CD14-positive monocyte (primary cell): ENCODE data around the gene CNTNAP2. TPM values are rescaled to one million over a fixed set of nuclear protein-coding genes. Genes with fewer than 3 reads are reported as not detected.

Source experiments
- DNase-seq, 3 donors: peaks; one replicate each; pipeline ENCODE4 v3.0.0-alpha.2; 2011 to 2022
- H2AFZ ChIP-seq: 2 replicates; pipeline ENCODE4 v1.6.0; 2012; ENCODE audit warnings: mild to moderate bottlenecking, low read depth, low read length, inconsistent platforms; ENCODE audit not compliant: insufficient read depth, poor library complexity, severe bottlenecking
- H3K27ac ChIP-seq, 2 donors: 1 replicate in 1 of 2; 2 replicates in 1 of 2; pipeline ENCODE4 v1.5.1; 2012 to 2013; ENCODE audit warnings: low read length in 2 of 2, control low read depth in 1 of 2, inconsistent platforms in 1 of 2, low read depth in 1 of 2, mild to moderate bottlenecking in 1 of 2
- H3K27me3 ChIP-seq, 2 donors: one replicate each; pipeline versions ENCODE4 v1.6.0 to v1.6.1; 2011 to 2013; ENCODE audit warnings: low read length in 2 of 2; ENCODE audit not compliant: control insufficient read depth in 2 of 2, insufficient read depth in 2 of 2
- H3K36me3 ChIP-seq, 2 donors: replicated peaks in 1 of 2; 1 replicate in 1 of 2; 2 replicates in 1 of 2; pipeline versions ENCODE4 v1.5.1 to v1.6.1; 2012 to 2013; ENCODE audit warnings: low read length in 2 of 2, control low read depth in 1 of 2, inconsistent platforms in 1 of 2, mild to moderate bottlenecking in 1 of 2; ENCODE audit not compliant: insufficient read depth in 2 of 2, control insufficient read depth in 1 of 2
- H3K4me1 ChIP-seq, 2 donors: 1 replicate in 1 of 2; 2 replicates in 1 of 2; pipeline versions ENCODE4 v1.5.1 to v1.6.1; 2012 to 2013; ENCODE audit warnings: low read length in 2 of 2, control low read depth in 1 of 2, inconsistent platforms in 1 of 2, mild to moderate bottlenecking in 1 of 2, moderate library complexity in 1 of 2; ENCODE audit not compliant: insufficient read depth in 2 of 2, control insufficient read depth in 1 of 2
- H3K4me2 ChIP-seq: replicated peaks from 2 replicates; pipeline ENCODE3; 2012; ENCODE audit warnings: low read length, moderate library complexity, mild to moderate bottlenecking; ENCODE audit not compliant: poor library complexity, severe bottlenecking; ENCODE audit errors: extremely low read depth
- H3K4me3 ChIP-seq, 3 experiments: fragments of 200-600 bp in 1 of 3; sonication (generic) in 1 of 3; replicated peaks in 1 of 3; 1 replicate in 2 of 3; 2 replicates in 1 of 3; pipeline ENCODE4 v1.5.1; 2011 to 2013; ENCODE audit warnings: low read length in 3 of 3, mild to moderate bottlenecking in 3 of 3, control low read depth in 2 of 3, low read depth in 2 of 3, inconsistent platforms in 1 of 3, moderate library complexity in 1 of 3
- H3K79me2 ChIP-seq: 2 replicates; pipeline ENCODE4 v1.6.0; 2012; ENCODE audit warnings: mild to moderate bottlenecking, control low read depth, inconsistent platforms, low read length, moderate library complexity; ENCODE audit not compliant: insufficient read depth
- H3K9ac ChIP-seq: 2 replicates; pipeline ENCODE4 v1.6.0; 2017; ENCODE audit warnings: low read length, mild to moderate bottlenecking; ENCODE audit not compliant: insufficient read depth, poor library complexity, severe bottlenecking
- H3K9me3 ChIP-seq, 2 donors: replicated peaks in 1 of 2; 1 replicate in 1 of 2; 2 replicates in 1 of 2; pipeline versions ENCODE4 v1.5.1 to v1.6.1; 2012 to 2013; ENCODE audit warnings: low read length in 2 of 2, control low read depth in 1 of 2; ENCODE audit not compliant: control insufficient read depth in 1 of 2, insufficient read depth in 1 of 2
- H4K20me1 ChIP-seq: 2 replicates; pipeline ENCODE4 v1.6.0; 2012; ENCODE audit warnings: mild to moderate bottlenecking, low read length, control low read depth, moderate library complexity; ENCODE audit not compliant: insufficient read depth
- H3K27ac Mint-ChIP-seq, 7 donors: one replicate each; pipeline ENCODE4 v1.8.0; 2020; ENCODE audit warnings: mild to moderate bottlenecking in 7 of 7, mixed read lengths in 7 of 7, moderate library complexity in 6 of 7, inconsistent platforms in 2 of 7
- H3K27me3 Mint-ChIP-seq, 3 donors: one replicate each; pipeline ENCODE4 v1.8.0; 2021 to 2022; ENCODE audit warnings: low read depth in 3 of 3, mild to moderate bottlenecking in 3 of 3, mixed read lengths in 3 of 3, moderate library complexity in 3 of 3, inconsistent platforms in 1 of 3
- H3K36me3 Mint-ChIP-seq, 2 donors: one replicate each; pipeline ENCODE4 v1.8.0; 2020; ENCODE audit warnings: mixed read lengths in 2 of 2, inconsistent platforms in 1 of 2, mild to moderate bottlenecking in 1 of 2
- H3K4me1 Mint-ChIP-seq: one replicate; pipeline ENCODE4 v1.8.0; 2020; ENCODE audit warnings: mild to moderate bottlenecking, mixed read lengths
- H3K4me3 Mint-ChIP-seq, 2 donors: one replicate each; pipeline ENCODE4 v1.8.0; 2020; ENCODE audit warnings: mild to moderate bottlenecking in 2 of 2, mixed read lengths in 2 of 2, moderate library complexity in 1 of 2
- H3K9me3 Mint-ChIP-seq, 7 donors: one replicate each; pipeline ENCODE4 v1.8.0; 2020 to 2022; ENCODE audit warnings: mixed read lengths in 7 of 7, mild to moderate bottlenecking in 6 of 7, moderate library complexity in 6 of 7, inconsistent platforms in 2 of 7
- CTCF ChIP-seq: fragments of 200-600 bp; IDR thresholded peaks from one replicate; pipeline ENCODE4 v1.8.0; 2022; ENCODE audit warnings: antibody characterized with exemption, mild to moderate bottlenecking
- WGBS: methylation state at CpG from one replicate; pipeline ENCODE4 v1.1.5; 2013; ENCODE audit warnings: missing lambda C conversion rate; ENCODE audit not compliant: insufficient coverage; 5-methylcytosine and 5-hydroxymethylcytosine counted together
- intact Hi-C, 2 donors: fragments of 100-400 bp; cut with micrococcal nuclease; formaldehyde crosslinking; loops; one replicate each; pipeline versions ENCODE4 v1.15.0 to v1.15.1; 2023
- polyA plus RNA-seq, 3 donors: library from polyadenylated mRNA; depleted of rRNA in 1 of 3; unstranded in 2 of 3; stranded (reverse) in 1 of 3; fragments of 300-500 nt in 2 of 3; fragments of >200 nt in 1 of 3; fragmentation: Illumina TruSeq in 2 of 3; gene quantifications; 1 replicate in 2 of 3; 2 replicates in 1 of 3; pipeline ENCODE4 v1.2.3, GENCODE V29; 2012 to 2021

Gene CNTNAP2
- polyA plus RNA-seq, 3 donors, result 0.01 TPM; not detected in 2

GRCh38 chr7:147937428-147937827, 1820.8 kb downstream of the CNTNAP2 start:
- H3K36me3 ChIP-seq, result no peaks in the 10 kb centered on the region
- no peaks in the 10 kb centered on the region for H3K79me2 ChIP-seq
- no peaks in the 10 kb centered on the region for H3K27me3 Mint-ChIP-seq
- H3K27ac Mint-ChIP-seq, result no peak overlapping the region
- no peaks in the 10 kb centered on the region for H3K27me3 ChIP-seq
- H3K4me1 ChIP-seq, result no peaks in the 10 kb centered on the region
- no peaks in the 10 kb centered on the region for H3K4me1 Mint-ChIP-seq
- no peak for DNase-seq
- no peak overlapping the region for H3K9ac ChIP-seq
- H3K4me3 Mint-ChIP-seq, result no peak overlapping the region
- H3K36me3 Mint-ChIP-seq, result no peaks in the 10 kb centered on the region
- no peak overlapping the region for H3K4me2 ChIP-seq
- TF ChIP-seq CTCF, result no peak
- H2AFZ ChIP-seq, result no peak overlapping the region
- H3K9me3 ChIP-seq, result peaks cover 0 to 7% of the 10 kb centered on the region in 2 donors
- H3K4me3 ChIP-seq, result no peak overlapping the region
- intact Hi-C loops, result no loop called here
- 78% methylated on average over 2 of the region's 4 CpGs for WGBS
- no peak overlapping the region for H3K27ac ChIP-seq
- peaks cover 0 to 13% (median 8%) of the 10 kb centered on the region in 7 donors for H3K9me3 Mint-ChIP-seq
- no peaks in the 10 kb centered on the region for H4K20me1 ChIP-seq

GRCh38 chr7:147941381-147941780, 1824.8 kb downstream of the CNTNAP2 start:
- no peaks in the 10 kb centered on the region for H3K36me3 ChIP-seq
- H3K9me3 ChIP-seq, result peaks cover 0 to 7% of the 10 kb centered on the region in 2 donors
- no peaks in the 10 kb centered on the region for H3K4me1 ChIP-seq
- Mint-ChIP-seq H3K9me3 (peaks cover under 1 to 18% (median 10%) of the 10 kb centered on the region in 7 donors), H3K27me3 (no peaks in the 10 kb centered on the region), H3K4me3 (no peak overlapping the region), H3K27ac (no peak overlapping the region), H3K4me1 (no peaks in the 10 kb centered on the region), H3K36me3 (no peaks in the 10 kb centered on the region)
- no peaks in the 10 kb centered on the region for H3K79me2 ChIP-seq
- 80% methylated on average over 1 of the region's 3 CpGs for WGBS
- no peak overlapping the region for H2AFZ ChIP-seq
- no peak overlapping the region for H3K9ac ChIP-seq
- H3K27ac ChIP-seq, result no peak overlapping the region
- intact Hi-C loops, result no loop called here
- no peak overlapping the region for H3K4me3 ChIP-seq
- no peak for TF ChIP-seq CTCF
- H4K20me1 ChIP-seq, result no peaks in the 10 kb centered on the region
- no peak overlapping the region for H3K4me2 ChIP-seq
- no peak for DNase-seq
- H3K27me3 ChIP-seq, result no peaks in the 10 kb centered on the region
